ENCODE measurements around the gene WDR55.
"Not testable (repeated sequence)": the region's sequence is repeated elsewhere in the genome, so short reads cannot be mapped to it uniquely, and the experiment has no call there.

Gene WDR55

DNA sequence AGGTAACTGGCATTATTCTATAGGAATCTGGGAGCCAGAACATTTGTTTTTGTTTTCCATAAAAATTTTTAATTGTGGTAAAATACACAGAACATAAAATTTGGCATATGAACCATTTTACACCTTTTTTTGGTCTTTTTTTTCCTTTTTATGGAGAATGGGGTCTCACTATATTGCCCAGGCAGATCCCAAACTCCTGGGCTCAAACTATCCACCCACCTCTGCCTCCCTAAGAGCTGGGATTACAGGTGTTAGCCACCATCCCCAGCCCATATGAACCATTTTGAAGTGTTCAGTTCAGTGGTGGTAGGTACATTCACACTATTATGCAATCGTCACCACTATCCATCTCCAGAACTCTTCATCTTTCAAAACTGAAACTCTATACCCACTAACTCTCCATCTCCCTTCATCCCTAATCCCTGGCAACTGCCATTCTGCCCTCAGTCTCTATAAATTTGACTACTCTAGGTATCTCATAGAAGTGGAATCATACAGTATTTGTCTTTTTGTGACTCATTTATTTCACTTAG is 48.9 kb downstream of the WDR55 start:
- DNase-seq, result no peak

DNA sequence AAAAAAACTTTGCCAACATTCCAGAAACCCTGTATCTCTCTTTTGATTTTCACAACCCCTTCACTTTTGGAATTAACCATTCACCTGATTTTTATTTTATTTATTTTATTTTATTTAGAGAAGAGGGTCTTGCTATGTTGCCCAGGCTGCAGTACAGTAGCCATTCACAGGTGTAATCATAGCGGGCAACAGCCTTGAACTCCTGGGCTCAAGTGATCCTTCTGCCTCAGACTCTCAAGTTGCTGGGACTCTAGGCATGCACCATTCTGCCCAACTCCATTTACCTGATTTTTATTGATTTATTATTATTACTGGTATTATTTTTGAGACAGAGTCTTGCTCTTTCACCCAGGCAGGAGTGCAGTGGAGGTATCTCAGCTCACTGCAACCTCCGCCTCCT is 51.5 kb downstream of the WDR55 start:
- DNase-seq, result not testable (repeated sequence)

DNA sequence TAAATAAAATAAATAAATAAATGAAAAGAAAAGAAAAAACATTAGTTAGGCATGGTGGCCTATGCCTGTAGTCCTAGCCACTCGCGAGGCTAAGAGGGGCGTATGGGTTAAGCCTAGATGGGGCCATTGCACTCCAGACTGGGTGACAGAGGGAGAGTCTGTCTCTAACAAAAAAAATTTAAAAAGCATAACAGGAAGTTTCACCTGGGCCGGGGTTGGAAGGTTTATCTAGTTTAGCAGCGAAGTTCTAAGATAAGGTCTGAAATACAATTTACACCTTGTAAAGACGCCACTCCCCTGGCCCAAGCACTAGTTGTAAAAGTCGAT is 53.5 kb downstream of the WDR55 start:
- no peak for DNase-seq

DNA sequence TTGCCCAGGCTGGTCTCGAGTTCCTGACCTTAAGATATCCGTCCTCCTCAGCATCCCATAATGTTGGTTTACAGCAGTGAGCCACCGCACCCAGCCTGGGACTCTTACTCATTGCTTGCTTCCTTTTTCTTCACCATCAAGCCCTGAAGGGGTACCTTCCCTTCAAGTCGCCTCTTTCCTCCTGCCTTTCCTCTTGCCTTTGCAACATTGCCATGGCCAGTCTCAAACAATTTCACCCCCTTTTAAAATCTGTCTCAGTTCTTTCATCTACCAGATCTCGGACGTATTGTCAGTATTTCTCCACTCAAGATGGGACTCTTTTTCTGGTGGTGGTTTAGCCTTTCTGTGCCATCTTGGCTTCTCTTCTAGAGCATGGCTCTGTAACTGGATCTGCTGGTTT is 56.0 kb downstream of the WDR55 start:
- DNase-seq, result not testable (repeated sequence)

DNA sequence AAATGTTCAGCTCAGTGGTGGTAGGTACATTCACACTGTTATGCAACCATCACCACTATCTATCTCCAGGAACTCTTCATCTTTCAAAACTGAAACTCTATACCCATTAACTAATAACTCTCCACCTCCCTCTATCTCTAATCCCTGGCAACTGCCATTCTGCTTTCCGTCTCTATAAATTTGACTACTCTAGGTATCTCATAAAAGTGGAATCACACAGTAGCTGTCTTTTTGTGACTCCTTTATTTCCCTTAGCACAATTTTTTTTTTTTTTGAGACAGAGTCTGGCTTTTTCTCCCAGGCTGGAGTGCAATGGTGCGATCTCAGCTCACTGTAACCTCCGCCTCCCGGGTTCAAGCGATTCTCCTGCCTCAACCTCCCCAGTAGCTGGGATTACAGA is 56.7 kb downstream of the WDR55 start:
- not testable (repeated sequence) for DNase-seq
